Endodermal cell (in vitro differentiated cells): Measurements from ENCODE around the gene PRKAR1A. TPM values are rescaled to one million over a fixed set of nuclear protein-coding genes. Genes with fewer than 3 reads are reported as not detected.
"Not testable (repeated sequence)": the region's sequence is repeated elsewhere in the genome, so short reads cannot be mapped to it uniquely, and the experiment has no call there.

Experiments
- DNase-seq: peaks from one replicate; pipeline ENCODE4 v3.0.0-alpha.2; 2017
- H3K27ac ChIP-seq: 2 replicates; pipeline ENCODE4 v1.5.1; 2013; ENCODE audit warnings: mild to moderate bottlenecking, low read depth, low read length, moderate library complexity
- H3K27me3 ChIP-seq: 2 replicates; pipeline ENCODE4 v1.6.1; 2013; ENCODE audit warnings: mild to moderate bottlenecking, low read length, moderate library complexity; ENCODE audit not compliant: insufficient read depth, control insufficient read depth, poor library complexity, severe bottlenecking
- H3K36me3 ChIP-seq: 2 replicates; pipeline ENCODE4 v1.7.0; 2013; ENCODE audit warnings: mild to moderate bottlenecking, low read length, moderate library complexity; ENCODE audit not compliant: control insufficient read depth, insufficient read depth
- H3K4me1 ChIP-seq: one replicate; pipeline ENCODE4 v1.7.0; 2013; ENCODE audit warnings: low read length; ENCODE audit not compliant: control insufficient read depth, insufficient read depth
- H3K4me3 ChIP-seq: 2 replicates; pipeline ENCODE4 v1.5.1; 2013; ENCODE audit warnings: mild to moderate bottlenecking, low read length, moderate library complexity
- H3K9ac ChIP-seq: 2 replicates; pipeline ENCODE4 v1.6.1; 2013; ENCODE audit warnings: mild to moderate bottlenecking, low read length, moderate library complexity; ENCODE audit not compliant: poor library complexity, severe bottlenecking; ENCODE audit errors: extremely low read depth
- H3K9me3 ChIP-seq: 2 replicates; pipeline ENCODE4 v1.6.1; 2013; ENCODE audit warnings: mild to moderate bottlenecking, low read length, moderate library complexity; ENCODE audit not compliant: control insufficient read depth
- H3K27ac Mint-ChIP-seq: 2 replicates; pipeline ENCODE4 v1.8.0; 2020; ENCODE audit warnings: mixed read lengths
- H3K27me3 Mint-ChIP-seq: 2 replicates; pipeline ENCODE4 v1.8.0; 2021; ENCODE audit warnings: mild to moderate bottlenecking, mixed read lengths; ENCODE audit not compliant: insufficient read depth
- H3K36me3 Mint-ChIP-seq: 2 replicates; pipeline ENCODE4 v1.8.0; 2020; ENCODE audit warnings: low read depth, mixed read lengths
- H3K4me1 Mint-ChIP-seq: 2 replicates; pipeline ENCODE4 v1.8.0; 2020; ENCODE audit warnings: mixed read lengths
- H3K4me3 Mint-ChIP-seq: 2 replicates; pipeline ENCODE4 v1.8.0; 2020; ENCODE audit warnings: mild to moderate bottlenecking, moderate library complexity, mixed read lengths
- H3K9me3 Mint-ChIP-seq: 2 replicates; pipeline ENCODE4 v1.8.0; 2020; ENCODE audit warnings: mild to moderate bottlenecking, mixed read lengths
- WGBS, 2 experiments: methylation state at CpG; one replicate each; pipeline versions ENCODE4 v1.1.5 to v1.1.7; 2013; ENCODE audit warnings: missing lambda C conversion rate in 2 of 2, mixed read lengths in 1 of 2; ENCODE audit not compliant: insufficient coverage in 1 of 2, insufficient read length in 1 of 2; 5-methylcytosine and 5-hydroxymethylcytosine counted together
- total RNA-seq, 2 donors: library from RNA; stranded (reverse); fragmentation: NEBNext Ultra II Directional in 1 of 2; extraction: Animal tissue kit (Norgen Biotek cat#: 25700) in 1 of 2; gene quantifications; 2 replicates in 1 of 2; 3 replicates in 1 of 2; pipeline ENCODE4 v1.2.1, GENCODE V29; 2021
- TF ChIP-seq, protein P1 (sequence below): fragments of 200-600 bp; sonication (generic); conservative IDR thresholded peaks from 2 replicates; pipeline ENCODE4 v1.5.0; 2021; ENCODE audit warnings: antibody characterized with exemption, mild to moderate bottlenecking

PRKAR1A gene
- total RNA-seq, 2 donors from 2014 or later, result 194 to 227 TPM

GRCh38 chr17:68516732-68517131 is 4.5 kb downstream of the PRKAR1A start:
- H3K4me1 Mint-ChIP-seq, result peaks cover 22% of the 10 kb centered on the region
- H3K9me3 ChIP-seq, result peaks cover 40% of the 10 kb centered on the region
- H3K9me3 Mint-ChIP-seq, result peaks cover 31% of the 10 kb centered on the region
- H3K27me3 Mint-ChIP-seq, result no peaks in the 10 kb centered on the region
- no peak overlapping the region for H3K4me3 Mint-ChIP-seq
- H3K4me3 ChIP-seq, result peak overlapping the region; percentile 52
- H3K27ac Mint-ChIP-seq, result no peak overlapping the region
- WGBS, 2 experiments, result 100% methylated on average over 1 of the region's 1 CpG
- DNase-seq, result peak; percentile 1
- no peaks in the 10 kb centered on the region for H3K27me3 ChIP-seq
- TF ChIP-seq, protein P1, sequence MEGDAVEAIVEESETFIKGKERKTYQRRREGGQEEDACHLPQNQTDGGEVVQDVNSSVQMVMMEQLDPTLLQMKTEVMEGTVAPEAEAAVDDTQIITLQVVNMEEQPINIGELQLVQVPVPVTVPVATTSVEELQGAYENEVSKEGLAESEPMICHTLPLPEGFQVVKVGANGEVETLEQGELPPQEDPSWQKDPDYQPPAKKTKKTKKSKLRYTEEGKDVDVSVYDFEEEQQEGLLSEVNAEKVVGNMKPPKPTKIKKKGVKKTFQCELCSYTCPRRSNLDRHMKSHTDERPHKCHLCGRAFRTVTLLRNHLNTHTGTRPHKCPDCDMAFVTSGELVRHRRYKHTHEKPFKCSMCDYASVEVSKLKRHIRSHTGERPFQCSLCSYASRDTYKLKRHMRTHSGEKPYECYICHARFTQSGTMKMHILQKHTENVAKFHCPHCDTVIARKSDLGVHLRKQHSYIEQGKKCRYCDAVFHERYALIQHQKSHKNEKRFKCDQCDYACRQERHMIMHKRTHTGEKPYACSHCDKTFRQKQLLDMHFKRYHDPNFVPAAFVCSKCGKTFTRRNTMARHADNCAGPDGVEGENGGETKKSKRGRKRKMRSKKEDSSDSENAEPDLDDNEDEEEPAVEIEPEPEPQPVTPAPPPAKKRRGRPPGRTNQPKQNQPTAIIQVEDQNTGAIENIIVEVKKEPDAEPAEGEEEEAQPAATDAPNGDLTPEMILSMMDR, result no peak
- no peak overlapping the region for H3K27ac ChIP-seq
- H3K36me3 Mint-ChIP-seq, result peaks cover 57% of the 10 kb centered on the region
- peaks cover 65% of the 10 kb centered on the region for H3K36me3 ChIP-seq
- H3K9ac ChIP-seq, result no peak overlapping the region
- peaks cover 4% of the 10 kb centered on the region for H3K4me1 ChIP-seq

GRCh38 chr17:68517605-68518004 is 5.4 kb downstream of the PRKAR1A start:
- not testable (repeated sequence) for H3K27ac Mint-ChIP-seq, H3K27ac ChIP-seq, H3K9ac ChIP-seq, H3K4me1 ChIP-seq, H3K4me3 Mint-ChIP-seq, H3K27me3 ChIP-seq, H3K27me3 Mint-ChIP-seq
- peaks cover 64% of the 10 kb centered on the region for H3K36me3 Mint-ChIP-seq
- H3K9me3 Mint-ChIP-seq, result peaks cover 31% of the 10 kb centered on the region
- WGBS, 2 experiments, result 81 to 100% methylated on average over 3 of the region's 3 CpGs
- peaks cover 40% of the 10 kb centered on the region for H3K9me3 ChIP-seq
- peaks cover 29% of the 10 kb centered on the region for H3K4me1 Mint-ChIP-seq
- H3K4me3 ChIP-seq, result peak overlapping the region; percentile 52
- peak; percentile 5 for DNase-seq
- peaks cover 73% of the 10 kb centered on the region for H3K36me3 ChIP-seq

DNA sequence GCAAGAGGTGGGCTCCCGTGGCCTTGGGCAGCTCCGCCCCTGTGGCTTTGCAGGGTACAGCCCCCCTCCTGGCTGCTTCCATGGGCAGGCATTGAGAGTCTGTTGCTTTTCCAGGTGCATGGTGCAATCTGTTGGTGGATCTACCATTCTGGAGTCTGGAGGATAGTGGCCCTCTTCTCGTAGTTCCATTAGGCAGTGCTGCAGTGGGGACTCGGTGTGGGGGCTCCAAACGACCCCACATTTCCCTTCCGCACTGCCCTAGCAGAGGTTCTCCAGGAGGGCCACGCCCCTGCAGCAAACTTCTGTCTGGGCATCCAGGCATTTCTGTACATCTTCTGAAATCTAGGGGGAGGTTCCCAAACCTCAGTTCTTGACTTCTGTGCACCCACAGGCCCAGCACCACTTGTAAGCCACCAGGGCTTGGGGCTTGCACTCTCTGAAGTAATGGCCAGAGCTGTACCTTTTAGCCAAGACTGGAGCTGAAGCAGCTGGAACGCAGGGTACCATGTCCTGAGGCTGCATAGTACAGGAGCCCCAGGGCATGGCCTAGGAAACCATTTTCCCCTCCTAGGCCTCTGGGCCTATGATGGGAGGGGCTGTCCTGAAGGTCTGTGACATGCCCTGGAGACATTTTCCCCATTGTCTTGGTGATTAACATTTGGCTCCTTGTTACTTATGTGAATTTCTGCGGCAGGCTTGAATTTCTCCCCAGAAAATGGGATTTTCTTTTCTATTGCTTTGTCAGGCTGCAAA is 6.0 kb downstream of the PRKAR1A start:
- no peak overlapping the region for H3K4me3 Mint-ChIP-seq

GRCh38 chr17:68519051-68519450 is 6.8 kb downstream of the PRKAR1A start:
- H3K27me3 Mint-ChIP-seq, H3K27ac ChIP-seq, H3K27ac Mint-ChIP-seq, H3K4me3 Mint-ChIP-seq, H3K9ac ChIP-seq, H3K4me1 ChIP-seq, H3K4me3 ChIP-seq, H3K27me3 ChIP-seq: not testable (repeated sequence)
- peaks cover 35% of the 10 kb centered on the region for H3K4me1 Mint-ChIP-seq
- Histone ChIP-seq H3K36me3 (peaks cover 88% of the 10 kb centered on the region), H3K9me3 (peaks cover 40% of the 10 kb centered on the region)
- WGBS, 2 experiments, result 92 to 100% methylated on average over 2 to 3 of the region's 3 CpGs
- peak; percentile 20 for DNase-seq
- H3K36me3 Mint-ChIP-seq, result peaks cover 77% of the 10 kb centered on the region
- peaks cover 31% of the 10 kb centered on the region for H3K9me3 Mint-ChIP-seq

More for the DNA sequence above, 6.0 kb downstream of the PRKAR1A start:
- Histone ChIP-seq H3K36me3 (peaks cover 80% of the 10 kb centered on the region), H3K4me3 (peak overlapping the region; percentile 52), H3K9ac (no peak overlapping the region), H3K27ac (no peak overlapping the region), H3K4me1 (peaks cover 9% of the 10 kb centered on the region), H3K27me3 (no peaks in the 10 kb centered on the region), H3K9me3 (peaks cover 40% of the 10 kb centered on the region)
- H3K36me3 Mint-ChIP-seq, result peaks cover 70% of the 10 kb centered on the region
- 94% methylated on average over 9 of the region's 9 CpGs for WGBS, 2 experiments
- H3K27ac Mint-ChIP-seq, result no peak overlapping the region
- TF ChIP-seq, protein P1, result no peak
- H3K4me1 Mint-ChIP-seq, result peaks cover 35% of the 10 kb centered on the region
- peak; percentile 57 for DNase-seq
- H3K9me3 Mint-ChIP-seq, result peaks cover 31% of the 10 kb centered on the region
- no peaks in the 10 kb centered on the region for H3K27me3 Mint-ChIP-seq
